ENCODE data around the gene GLDN. TPM values are rescaled to one million over a fixed set of nuclear protein-coding genes. Genes with fewer than 3 reads are reported as not detected.

Gene GLDN
- total and polyA plus RNA-seq, 10 of the 15 experiments (the other 5 are each of a cell fraction or from before 2014, with no cell fraction given) = 0.13 TPM; not detected in 9

- TF ChIP-seq CUX1 (IDR thresholded peaks at IDR 0.05; ENCODE audit: insufficient replicate concordance, low read depth, low read length) (no peak), SUPT20H (IDR thresholded peaks at IDR 0.05; ENCODE audit: borderline replicate concordance, control insufficient read depth, low read depth, low read length) (no peak), IRF4 (IDR thresholded peaks at IDR 0.05; ENCODE audit: low read depth, low read length) (no peak), YY1 (IDR thresholded peaks at IDR 0.05; ENCODE audit: low read depth, low read length) (no peak), WRNIP1 (IDR thresholded peaks at IDR 0.05; ENCODE audit: borderline replicate concordance, low read depth, low read length) (no peak)
- TF ChIP-seq, protein P1, sequence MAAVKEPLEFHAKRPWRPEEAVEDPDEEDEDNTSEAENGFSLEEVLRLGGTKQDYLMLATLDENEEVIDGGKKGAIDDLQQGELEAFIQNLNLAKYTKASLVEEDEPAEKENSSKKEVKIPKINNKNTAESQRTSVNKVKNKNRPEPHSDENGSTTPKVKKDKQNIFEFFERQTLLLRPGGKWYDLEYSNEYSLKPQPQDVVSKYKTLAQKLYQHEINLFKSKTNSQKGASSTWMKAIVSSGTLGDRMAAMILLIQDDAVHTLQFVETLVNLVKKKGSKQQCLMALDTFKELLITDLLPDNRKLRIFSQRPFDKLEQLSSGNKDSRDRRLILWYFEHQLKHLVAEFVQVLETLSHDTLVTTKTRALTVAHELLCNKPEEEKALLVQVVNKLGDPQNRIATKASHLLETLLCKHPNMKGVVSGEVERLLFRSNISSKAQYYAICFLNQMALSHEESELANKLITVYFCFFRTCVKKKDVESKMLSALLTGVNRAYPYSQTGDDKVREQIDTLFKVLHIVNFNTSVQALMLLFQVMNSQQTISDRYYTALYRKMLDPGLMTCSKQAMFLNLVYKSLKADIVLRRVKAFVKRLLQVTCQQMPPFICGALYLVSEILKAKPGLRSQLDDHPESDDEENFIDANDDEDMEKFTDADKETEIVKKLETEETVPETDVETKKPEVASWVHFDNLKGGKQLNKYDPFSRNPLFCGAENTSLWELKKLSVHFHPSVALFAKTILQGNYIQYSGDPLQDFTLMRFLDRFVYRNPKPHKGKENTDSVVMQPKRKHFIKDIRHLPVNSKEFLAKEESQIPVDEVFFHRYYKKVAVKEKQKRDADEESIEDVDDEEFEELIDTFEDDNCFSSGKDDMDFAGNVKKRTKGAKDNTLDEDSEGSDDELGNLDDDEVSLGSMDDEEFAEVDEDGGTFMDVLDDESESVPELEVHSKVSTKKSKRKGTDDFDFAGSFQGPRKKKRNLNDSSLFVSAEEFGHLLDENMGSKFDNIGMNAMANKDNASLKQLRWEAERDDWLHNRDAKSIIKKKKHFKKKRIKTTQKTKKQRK (IDR thresholded peaks at IDR 0.05; ENCODE audit: low read depth, low read length) = no peak
These were observed 33.6 kb upstream of the GLDN start (continued) for GRCh38 chr15:51307811-51308210.
